Measurements from ENCODE around the gene TOR1AIP1. TPM values are rescaled to one million over a fixed set of nuclear protein-coding genes. Genes with fewer than 3 reads are reported as not detected.
"Not testable (repeated sequence)": the region's sequence is repeated elsewhere in the genome, so short reads cannot be mapped to it uniquely, and the experiment has no call there.

TOR1AIP1 gene
- total RNA-seq, 6 donors from 2014 or later, result 19.9 to 65.0 (median 59.7) TPM

- WGBS, 2 donors, result 0 to 1% methylated on average over 10 of the region's 10 CpGs
- Histone ChIP-seq H3K4me1 (peaks cover 25 to 34% (median 30%) of the 10 kb centered on the region in 4 donors), H3K4me3 (peak overlapping the region; percentile 71 to 97 (median 81)), H3K27ac (peak overlapping the region; percentile 91 to 100 (median 98)), H3K36me3 (no peaks in the 10 kb centered on the region), H3K9me3 (no peaks in the 10 kb centered on the region), H3K27me3 (no peaks in the 10 kb centered on the region)
- TF ChIP-seq EP300 (IDR thresholded peaks at IDR 0.05) (no peak), POLR2A (IDR thresholded peaks at IDR 0.05) (no peak), CTCF (IDR thresholded peaks at IDR 0.05) (no peak), POLR2AphosphoS5 (IDR thresholded peaks at IDR 0.05) (no peak)
- DNase-seq (no peak), ATAC-seq (ENCODE audit: low FRiP score in 2 of 2) (peak in 1 of 2 donors; percentile 34)
Measured at GRCh38 chr1:179955287-179955680, 73.2 kb downstream of the TOR1AIP1 start.

DNA sequence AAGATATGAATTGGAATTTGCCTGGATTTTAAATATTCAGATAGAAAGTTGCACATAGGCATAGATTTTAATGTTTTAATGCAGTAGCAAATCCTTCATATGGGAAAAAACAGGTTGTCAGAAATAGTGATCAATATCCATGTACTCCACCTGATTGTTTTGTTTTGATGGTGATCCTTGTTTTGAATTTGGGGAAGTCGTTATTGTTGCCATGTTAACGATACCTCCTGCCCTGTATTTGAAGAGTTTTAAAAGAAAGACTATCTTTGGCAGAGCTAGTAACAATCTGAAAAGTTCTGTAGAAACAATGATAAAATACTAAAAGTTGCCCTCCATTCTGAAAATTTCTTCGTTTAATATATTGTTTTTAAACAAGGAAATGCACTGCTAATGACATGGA lies 73.6 kb downstream of the TOR1AIP1 start:
- 1 to 2% methylated on average over 3 of the region's 3 CpGs for WGBS, 2 donors
- no peaks in the 10 kb centered on the region for H3K9me3 ChIP-seq
- peak overlapping the region; percentile 91 to 100 (median 98) for H3K27ac ChIP-seq
- H3K4me1 ChIP-seq, result peaks cover 25 to 34% (median 30%) of the 10 kb centered on the region in 4 donors
- H3K4me3 ChIP-seq, result peak overlapping the region; percentile 71 to 97 (median 81)
- ATAC-seq (ENCODE audit: low FRiP score in 2 of 2), result no peak
- no peaks in the 10 kb centered on the region for H3K27me3 ChIP-seq
- no peaks in the 10 kb centered on the region for H3K36me3 ChIP-seq
- no peak for DNase-seq
- TF ChIP-seq POLR2AphosphoS5 (IDR thresholded peaks at IDR 0.05), result no peak
- TF ChIP-seq EP300 (IDR thresholded peaks at IDR 0.05), result no peak
- no peak for TF ChIP-seq CTCF (IDR thresholded peaks at IDR 0.05)
- TF ChIP-seq POLR2A (IDR thresholded peaks at IDR 0.05), result no peak

DNA sequence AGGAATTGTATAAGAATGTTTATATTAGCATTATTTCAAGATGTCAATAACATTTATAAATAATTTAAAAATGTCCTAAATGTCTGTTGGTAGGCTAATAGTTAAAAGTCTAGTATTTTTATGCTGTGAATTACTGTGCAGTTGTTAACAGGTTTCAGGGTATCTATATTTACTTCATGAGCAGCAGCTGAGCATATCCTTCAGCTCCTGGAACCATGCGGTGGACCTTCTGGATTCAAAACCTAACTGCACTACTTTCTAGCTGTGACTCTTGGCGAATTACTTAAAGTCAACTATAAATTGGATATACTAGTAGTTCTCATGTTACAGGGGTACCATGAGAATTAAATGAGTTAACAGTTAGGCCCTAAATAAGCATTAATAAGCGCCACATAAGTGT lies 76.3 kb downstream of the TOR1AIP1 start:
- H3K9me3 ChIP-seq, result no peaks in the 10 kb centered on the region
- H3K4me1 ChIP-seq, result peaks cover 20 to 29% (median 25%) of the 10 kb centered on the region in 4 donors
- ATAC-seq (ENCODE audit: low FRiP score in 2 of 2) (no peak), DNase-seq (no peak)
- 77 to 90% methylated on average over 3 of the region's 3 CpGs for whole genome bisulfite sequencing, 2 donors
- H3K4me3 ChIP-seq, result no peak overlapping the region
- TF ChIP-seq CTCF (IDR thresholded peaks at IDR 0.05) (no peak), POLR2AphosphoS5 (IDR thresholded peaks at IDR 0.05) (no peak), POLR2A (IDR thresholded peaks at IDR 0.05) (no peak), EP300 (IDR thresholded peaks at IDR 0.05) (no peak)
- H3K27me3 ChIP-seq, result no peaks in the 10 kb centered on the region
- H3K27ac ChIP-seq, result no peak overlapping the region
- peaks cover 0 to 4% (median 2%) of the 10 kb centered on the region in 4 donors for H3K36me3 ChIP-seq

DNA sequence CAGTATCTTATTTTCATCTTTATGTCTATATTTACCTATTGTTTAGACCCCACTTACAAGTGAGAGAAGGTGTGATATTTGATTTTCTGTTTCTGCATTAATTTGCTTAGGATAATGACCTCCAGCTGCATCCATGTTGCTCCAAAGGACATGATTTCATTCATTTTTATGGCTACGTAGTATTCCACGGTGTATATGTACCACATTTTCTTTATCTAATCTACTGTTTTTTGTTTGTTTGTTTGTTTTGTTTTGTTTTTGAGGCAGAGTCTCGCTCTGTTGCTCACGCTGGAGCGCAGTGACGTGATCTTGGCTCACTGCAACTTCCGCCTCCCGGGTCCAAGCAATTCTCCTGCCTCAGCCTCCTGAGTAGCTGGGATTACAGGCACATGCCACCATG lies 80.1 kb downstream of the TOR1AIP1 start:
- H3K27ac ChIP-seq; H3K9me3 ChIP-seq; DNase-seq; ATAC-seq (ENCODE audit: low FRiP score in 2 of 2); H3K27me3 ChIP-seq; H3K36me3 ChIP-seq; H3K4me3 ChIP-seq: not testable (repeated sequence)
- peaks cover 7 to 20% (median 13%) of the 10 kb centered on the region in 4 donors for H3K4me1 ChIP-seq
- 95 to 96% methylated on average over 8 of the region's 8 CpGs for WGBS, 2 donors

DNA sequence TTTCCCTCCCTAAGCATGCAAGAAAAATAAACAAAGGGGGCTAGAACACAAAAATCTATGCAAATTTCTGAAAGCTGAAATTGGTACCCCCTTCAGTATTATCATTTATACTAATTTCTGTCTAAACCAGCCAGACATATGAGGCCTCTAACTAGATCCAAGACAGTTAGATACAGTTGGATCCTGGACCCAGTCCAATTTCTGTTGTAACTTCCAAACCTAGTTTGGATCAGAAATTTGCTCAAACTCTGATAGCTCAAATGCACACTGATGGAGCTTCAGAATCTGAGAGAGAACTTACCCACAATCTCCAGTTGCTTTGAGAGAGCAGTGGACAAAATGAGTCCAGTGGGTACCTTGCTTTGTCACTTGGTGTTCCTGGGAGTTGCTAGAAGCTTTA lies 84.5 kb downstream of the TOR1AIP1 start:
- DNase-seq (no peak), ATAC-seq (ENCODE audit: low FRiP score in 2 of 2) (no peak)
- TF ChIP-seq EP300 (IDR thresholded peaks at IDR 0.05), result no peak
- no peak for TF ChIP-seq POLR2AphosphoS5 (IDR thresholded peaks at IDR 0.05)
- no peak for TF ChIP-seq POLR2A (IDR thresholded peaks at IDR 0.05)
- no peak for TF ChIP-seq CTCF (IDR thresholded peaks at IDR 0.05)

More for the DNA sequence above, 84.5 kb downstream of the TOR1AIP1 start:
- H3K4me1 ChIP-seq, result peaks cover 29 to 40% (median 34%) of the 10 kb centered on the region in 4 donors
- H3K27ac ChIP-seq, result no peak overlapping the region
- no peak overlapping the region for H3K4me3 ChIP-seq
- H3K36me3 ChIP-seq, result peaks cover 0 to 4% (median 2%) of the 10 kb centered on the region in 4 donors
- H3K9me3 ChIP-seq, result peaks cover 0 to 8% (median 0%) of the 10 kb centered on the region in 4 donors
- H3K27me3 ChIP-seq, result no peaks in the 10 kb centered on the region
